WTC11 (cell line): Measurements from ENCODE around the gene CMKLR1. TPM values are rescaled to one million over a fixed set of nuclear protein-coding genes. Genes with fewer than 3 reads are reported as not detected.
A peak's percentile ranks its signal among the peaks of the same experiment; 100 is the strongest.

ENCODE experiments used
- ATAC-seq: fragments of 200-7000 bp; cut with Tn5 transposase; 2 replicates; pipeline ENCODE4 v1.10.0; 2021; ENCODE audit warnings: mild to moderate bottlenecking, moderate library complexity
- CTCF ChIA-PET: fragments of 300-600 bp; sonication (Branson Sonifier 250); formaldehyde crosslinking; loops from one replicate; lab custom pipeline; 2021; ENCODE audit warnings: antibody characterized with exemption; lab: Charles Lee
- POLR2A ChIA-PET: fragments of 350-600 bp; sonication (Branson Sonifier 250); formaldehyde crosslinking; loops from one replicate; lab custom pipeline; 2021; ENCODE audit warnings: antibody characterized with exemption; lab: Charles Lee
- DNase-seq: peaks from one replicate; pipeline ENCODE4 v3.0.0; 2021; ENCODE audit warnings: low spot score
- H3K27ac Mint-ChIP-seq: 2 replicates; pipeline ENCODE4 v1.8.0; 2021; ENCODE audit warnings: mixed read lengths
- H3K27me3 Mint-ChIP-seq: 2 replicates; pipeline ENCODE4 v1.8.0; 2021; ENCODE audit warnings: low read depth, mild to moderate bottlenecking, moderate library complexity, mixed read lengths
- H3K36me3 Mint-ChIP-seq: 2 replicates; pipeline ENCODE4 v1.8.0; 2021; ENCODE audit warnings: mixed read lengths
- H3K4me1 Mint-ChIP-seq: 2 replicates; pipeline ENCODE4 v1.8.0; 2022; ENCODE audit warnings: mixed read lengths
- H3K4me3 Mint-ChIP-seq: 2 replicates; pipeline ENCODE4 v1.8.0; 2021; ENCODE audit warnings: mild to moderate bottlenecking, moderate library complexity, mixed read lengths
- H3K9me3 Mint-ChIP-seq: 2 replicates; pipeline ENCODE4 v1.8.0; 2021; ENCODE audit warnings: mixed read lengths
- ESRRA ChIP-seq: sonication (generic); formaldehyde crosslinking; IDR thresholded peaks from 2 replicates; pipeline ENCODE4 v1.8.1; 2022; ENCODE audit warnings: mild to moderate bottlenecking, missing genetic modification reagents, borderline replicate concordance
- ETV6 ChIP-seq: sonication (generic); formaldehyde crosslinking; IDR thresholded peaks from 2 replicates; pipeline ENCODE4 v1.8.1; 2022; ENCODE audit warnings: mild to moderate bottlenecking, missing genetic modification reagents
- FOXJ3 ChIP-seq: sonication (generic); formaldehyde crosslinking; IDR thresholded peaks from 2 replicates; pipeline ENCODE4 v1.9.0; 2021; ENCODE audit warnings: missing genetic modification reagents, mild to moderate bottlenecking, borderline replicate concordance
- GABPB1 ChIP-seq: sonication (generic); formaldehyde crosslinking; IDR thresholded peaks from 2 replicates; pipeline ENCODE4 v1.8.1; 2023; ENCODE audit warnings: mild to moderate bottlenecking, missing genetic modification reagents
- JUN ChIP-seq: sonication (generic); formaldehyde crosslinking; IDR thresholded peaks from 2 replicates; pipeline ENCODE4 v1.8.0; 2023; ENCODE audit warnings: mild to moderate bottlenecking, missing genetic modification reagents
- NR3C1 ChIP-seq: sonication (generic); formaldehyde crosslinking; conservative IDR thresholded peaks from 2 replicates; pipeline ENCODE4 v1.8.1; 2023; ENCODE audit warnings: low read depth, mild to moderate bottlenecking, missing genetic modification reagents
- TCF7 ChIP-seq: sonication (generic); formaldehyde crosslinking; IDR thresholded peaks from 2 replicates; pipeline ENCODE4 v1.8.0; 2022; ENCODE audit warnings: mild to moderate bottlenecking, low read depth, missing genetic modification reagents, moderate library complexity
- TEAD4 ChIP-seq: sonication (generic); formaldehyde crosslinking; IDR thresholded peaks from 2 replicates; pipeline ENCODE4 v1.8.0; 2022; ENCODE audit warnings: mild to moderate bottlenecking, missing genetic modification reagents
- TP53 ChIP-seq: sonication (generic); formaldehyde crosslinking; IDR thresholded peaks from 2 replicates; pipeline ENCODE4 v1.8.1; 2023; ENCODE audit warnings: mild to moderate bottlenecking, missing genetic modification reagents
- ZNF317 ChIP-seq: sonication (generic); formaldehyde crosslinking; IDR thresholded peaks from 2 replicates; pipeline ENCODE4 v1.8.1; 2023; ENCODE audit warnings: low read depth, mild to moderate bottlenecking, moderate library complexity, missing genetic modification reagents, borderline replicate concordance
- ZNF423 ChIP-seq: fragments of 250-450 bp; sonication (Bioruptor Pico); IDR thresholded peaks from 2 replicates; pipeline ENCODE4 v2.1.2; 2022; ENCODE audit warnings: mild to moderate bottlenecking, moderate library complexity
- total RNA-seq: library from RNA; stranded (reverse); gene quantifications from 3 replicates; pipeline ENCODE4 v1.2.3, GENCODE V29; 2021
- TF ChIP-seq, protein P1 (sequence below): fragments of 250-450 bp; sonication (Bioruptor Pico); IDR thresholded peaks from 2 replicates; pipeline ENCODE4 v1.9.0; 2021; ENCODE audit warnings: mild to moderate bottlenecking
- TF ChIP-seq, protein P2 (sequence below): sonication (generic); formaldehyde crosslinking; IDR thresholded peaks from 2 replicates; pipeline ENCODE4 v1.8.1; 2023; ENCODE audit warnings: mild to moderate bottlenecking, missing genetic modification reagents
- TF ChIP-seq, protein P3 (sequence below): fragments of 250-450 bp; sonication (Bioruptor Pico); conservative IDR thresholded peaks from 2 replicates; pipeline ENCODE4 v1.9.0; 2021; ENCODE audit warnings: mild to moderate bottlenecking
- TF ChIP-seq, protein P4 (sequence below): sonication (generic); formaldehyde crosslinking; conservative IDR thresholded peaks from 2 replicates; pipeline ENCODE4 v1.8.1; 2022; ENCODE audit warnings: mild to moderate bottlenecking, missing genetic modification reagents
- TF ChIP-seq, protein P5 (sequence below): sonication (generic); formaldehyde crosslinking; IDR thresholded peaks from 2 replicates; pipeline ENCODE4 v1.8.0; 2022; ENCODE audit warnings: mild to moderate bottlenecking, missing genetic modification reagents
- TF ChIP-seq, protein P6 (sequence below): sonication (generic); formaldehyde crosslinking; IDR thresholded peaks from 2 replicates; pipeline ENCODE4 v1.8.1; 2022; ENCODE audit warnings: low read depth, mild to moderate bottlenecking, moderate library complexity, missing genetic modification reagents, borderline replicate concordance

CMKLR1 gene
- total RNA-seq, 1 experiment from 2014 or later = 1.6 TPM

DNA sequence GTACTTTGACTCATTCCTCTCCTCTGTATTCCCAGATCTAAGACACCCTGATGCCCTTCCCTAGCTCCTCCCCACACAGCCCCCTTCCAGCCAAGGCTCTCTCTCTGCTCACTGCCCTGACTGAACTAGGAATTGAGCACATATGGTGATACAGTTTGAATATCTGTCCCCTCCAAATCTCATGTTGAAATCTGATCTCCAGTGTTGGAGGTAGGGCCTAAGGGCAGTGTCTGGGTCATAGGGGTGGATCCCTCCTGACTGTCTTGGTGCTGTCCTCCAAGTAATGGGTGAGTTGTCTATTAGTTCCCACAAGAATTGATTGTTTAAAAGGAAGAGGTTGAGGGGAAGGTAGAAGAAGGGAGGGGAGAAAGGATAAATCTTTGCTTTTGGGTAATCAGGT lies 17.4 kb downstream of the CMKLR1 start (continued):
- TF ChIP-seq, protein P1, sequence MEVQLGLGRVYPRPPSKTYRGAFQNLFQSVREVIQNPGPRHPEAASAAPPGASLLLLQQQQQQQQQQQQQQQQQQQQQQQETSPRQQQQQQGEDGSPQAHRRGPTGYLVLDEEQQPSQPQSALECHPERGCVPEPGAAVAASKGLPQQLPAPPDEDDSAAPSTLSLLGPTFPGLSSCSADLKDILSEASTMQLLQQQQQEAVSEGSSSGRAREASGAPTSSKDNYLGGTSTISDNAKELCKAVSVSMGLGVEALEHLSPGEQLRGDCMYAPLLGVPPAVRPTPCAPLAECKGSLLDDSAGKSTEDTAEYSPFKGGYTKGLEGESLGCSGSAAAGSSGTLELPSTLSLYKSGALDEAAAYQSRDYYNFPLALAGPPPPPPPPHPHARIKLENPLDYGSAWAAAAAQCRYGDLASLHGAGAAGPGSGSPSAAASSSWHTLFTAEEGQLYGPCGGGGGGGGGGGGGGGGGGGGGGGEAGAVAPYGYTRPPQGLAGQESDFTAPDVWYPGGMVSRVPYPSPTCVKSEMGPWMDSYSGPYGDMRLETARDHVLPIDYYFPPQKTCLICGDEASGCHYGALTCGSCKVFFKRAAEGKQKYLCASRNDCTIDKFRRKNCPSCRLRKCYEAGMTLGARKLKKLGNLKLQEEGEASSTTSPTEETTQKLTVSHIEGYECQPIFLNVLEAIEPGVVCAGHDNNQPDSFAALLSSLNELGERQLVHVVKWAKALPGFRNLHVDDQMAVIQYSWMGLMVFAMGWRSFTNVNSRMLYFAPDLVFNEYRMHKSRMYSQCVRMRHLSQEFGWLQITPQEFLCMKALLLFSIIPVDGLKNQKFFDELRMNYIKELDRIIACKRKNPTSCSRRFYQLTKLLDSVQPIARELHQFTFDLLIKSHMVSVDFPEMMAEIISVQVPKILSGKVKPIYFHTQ (CRISPR knock-in tag) = no peak
- TF ChIP-seq TEAD4 (CRISPR knock-in tag) (no peak), ZNF317 (CRISPR knock-in tag) (no peak)

DNA sequence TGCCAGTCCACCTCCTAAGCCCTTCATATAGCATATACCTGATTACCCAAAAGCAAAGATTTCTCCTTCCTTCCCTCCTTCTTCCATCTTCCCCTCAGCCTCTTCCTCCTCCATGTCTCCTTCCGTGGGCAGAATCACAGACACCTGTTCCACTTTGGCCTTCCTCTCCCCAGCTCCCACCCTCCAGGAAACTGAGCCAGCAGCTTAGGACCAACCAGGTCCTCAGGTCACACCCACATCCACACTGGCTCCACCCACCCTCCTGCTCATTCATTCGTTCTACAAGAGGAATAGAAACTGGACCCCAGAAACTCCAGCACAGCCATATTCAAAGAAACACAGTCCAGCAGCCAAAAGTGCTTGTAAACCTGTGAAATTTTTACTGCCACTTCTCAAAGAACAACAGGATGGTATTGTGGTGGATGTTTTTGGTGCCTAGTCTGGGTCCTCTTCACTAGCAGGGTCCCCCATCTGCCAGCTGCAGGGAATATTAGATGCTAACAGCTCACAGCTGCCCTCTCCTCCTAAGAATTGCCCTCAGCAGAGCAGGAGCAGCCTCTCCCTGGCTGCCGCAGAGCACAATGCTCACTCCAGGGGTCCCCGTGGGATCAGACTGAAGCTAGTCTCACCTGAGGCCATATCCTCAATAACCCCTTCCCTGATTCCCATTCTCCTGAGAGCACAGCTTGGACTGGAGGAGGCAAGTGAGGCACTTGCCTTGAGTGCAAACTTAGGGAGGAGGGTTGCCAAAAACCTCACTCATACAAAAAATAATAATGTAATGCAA lies 18.4 kb downstream of the CMKLR1 start:
- H3K27me3 Mint-ChIP-seq = no peaks in the 10 kb centered on the region
- peaks cover 47% of the 10 kb centered on the region for H3K4me1 Mint-ChIP-seq
- H3K36me3 Mint-ChIP-seq = no peaks in the 10 kb centered on the region
- ChIA-PET POLR2A (no interaction called here), CTCF (interaction anchor here (0.6 to 1.5 kb wide), 6 partner anchors 19 to 258 kb away, joined by 3 read pairs; no protein-coding TSS in a partner anchor)
- TF ChIP-seq, protein P2, sequence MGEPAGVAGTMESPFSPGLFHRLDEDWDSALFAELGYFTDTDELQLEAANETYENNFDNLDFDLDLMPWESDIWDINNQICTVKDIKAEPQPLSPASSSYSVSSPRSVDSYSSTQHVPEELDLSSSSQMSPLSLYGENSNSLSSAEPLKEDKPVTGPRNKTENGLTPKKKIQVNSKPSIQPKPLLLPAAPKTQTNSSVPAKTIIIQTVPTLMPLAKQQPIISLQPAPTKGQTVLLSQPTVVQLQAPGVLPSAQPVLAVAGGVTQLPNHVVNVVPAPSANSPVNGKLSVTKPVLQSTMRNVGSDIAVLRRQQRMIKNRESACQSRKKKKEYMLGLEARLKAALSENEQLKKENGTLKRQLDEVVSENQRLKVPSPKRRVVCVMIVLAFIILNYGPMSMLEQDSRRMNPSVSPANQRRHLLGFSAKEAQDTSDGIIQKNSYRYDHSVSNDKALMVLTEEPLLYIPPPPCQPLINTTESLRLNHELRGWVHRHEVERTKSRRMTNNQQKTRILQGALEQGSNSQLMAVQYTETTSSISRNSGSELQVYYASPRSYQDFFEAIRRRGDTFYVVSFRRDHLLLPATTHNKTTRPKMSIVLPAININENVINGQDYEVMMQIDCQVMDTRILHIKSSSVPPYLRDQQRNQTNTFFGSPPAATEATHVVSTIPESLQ (CRISPR knock-in tag) = no peak
- TF ChIP-seq GABPB1 (CRISPR knock-in tag) (no peak), ZNF423 (CRISPR knock-in tag) (0 out of 2 replicates have a peak, but pooled peaks have one; percentile 15)
- DNase-seq (peak; percentile 28), ATAC-seq (peak; percentile 17)
- peak overlapping the region; percentile 56; the same call in 1 of the 2 replicates for H3K27ac Mint-ChIP-seq
- peak overlapping the region; percentile 14; the same call in 1 of the 2 replicates for H3K4me3 Mint-ChIP-seq
- peaks cover 6% of the 10 kb centered on the region for H3K9me3 Mint-ChIP-seq

DNA sequence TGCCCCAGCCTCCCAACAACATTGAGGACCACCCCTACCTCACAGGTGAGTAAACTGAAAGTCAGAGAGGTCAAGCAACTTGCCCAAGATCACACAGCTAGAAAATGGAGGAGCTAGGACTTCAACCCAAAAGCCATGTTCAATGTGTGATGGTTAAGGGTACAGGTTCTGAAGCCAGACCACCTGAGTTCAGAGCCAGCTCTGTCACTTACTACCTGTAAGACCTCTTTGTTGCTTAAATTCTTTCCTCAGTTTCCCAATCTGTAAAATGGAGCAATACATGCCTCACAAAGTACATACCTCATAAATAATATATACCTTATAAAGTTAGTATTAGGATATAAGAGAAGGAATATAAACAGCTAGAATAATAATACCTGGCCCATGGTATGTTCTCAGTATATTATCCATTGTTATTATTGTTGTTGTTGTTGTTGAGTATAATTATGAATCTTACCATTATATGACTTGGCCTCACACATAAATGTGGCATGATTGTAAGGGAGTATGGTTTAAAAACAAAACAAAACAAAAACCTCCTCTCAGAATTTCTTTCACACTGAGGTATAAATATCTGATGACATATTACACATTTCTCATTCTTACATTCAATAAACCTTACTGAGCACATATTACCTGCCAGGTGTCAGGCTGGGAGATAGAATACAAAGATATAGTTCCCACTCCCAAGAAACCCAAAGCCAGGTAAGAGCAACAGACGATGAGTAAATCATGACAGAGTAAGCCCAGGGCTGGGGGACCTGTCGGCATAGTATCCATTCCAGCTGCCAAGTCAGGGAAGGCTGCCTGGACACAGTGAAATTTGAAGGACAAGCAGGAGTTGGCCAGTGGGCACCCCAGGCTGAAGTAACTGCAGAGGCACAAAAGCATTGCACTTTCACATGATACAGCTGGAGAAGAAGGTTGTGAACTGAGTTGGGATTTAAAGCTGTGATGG lies 19.6 kb downstream of the CMKLR1 start:
- H3K27me3 Mint-ChIP-seq = no peaks in the 10 kb centered on the region

More for the DNA sequence above, 19.6 kb downstream of the CMKLR1 start:
- CTCF ChIA-PET = interaction anchor here (0.7 to 1.0 kb wide), 4 partner anchors 20 to 257 kb away, joined by 3 read pairs; no protein-coding TSS in a partner anchor
- H3K9me3 Mint-ChIP-seq = peaks cover 6% of the 10 kb centered on the region
- no peak for ATAC-seq
- H3K27ac Mint-ChIP-seq = peak overlapping the region; percentile 46; the same call in 1 of the 2 replicates
- H3K4me3 Mint-ChIP-seq = no peak overlapping the region
- TF ChIP-seq NR3C1 (CRISPR knock-in tag) (no peak), ETV6 (CRISPR knock-in tag) (no peak), TCF7 (no peak), ESRRA (CRISPR knock-in tag) (no peak), TP53 (CRISPR knock-in tag) (no peak), JUN (CRISPR knock-in tag) (no peak), FOXJ3 (CRISPR knock-in tag) (no peak)
- TF ChIP-seq, protein P3, sequence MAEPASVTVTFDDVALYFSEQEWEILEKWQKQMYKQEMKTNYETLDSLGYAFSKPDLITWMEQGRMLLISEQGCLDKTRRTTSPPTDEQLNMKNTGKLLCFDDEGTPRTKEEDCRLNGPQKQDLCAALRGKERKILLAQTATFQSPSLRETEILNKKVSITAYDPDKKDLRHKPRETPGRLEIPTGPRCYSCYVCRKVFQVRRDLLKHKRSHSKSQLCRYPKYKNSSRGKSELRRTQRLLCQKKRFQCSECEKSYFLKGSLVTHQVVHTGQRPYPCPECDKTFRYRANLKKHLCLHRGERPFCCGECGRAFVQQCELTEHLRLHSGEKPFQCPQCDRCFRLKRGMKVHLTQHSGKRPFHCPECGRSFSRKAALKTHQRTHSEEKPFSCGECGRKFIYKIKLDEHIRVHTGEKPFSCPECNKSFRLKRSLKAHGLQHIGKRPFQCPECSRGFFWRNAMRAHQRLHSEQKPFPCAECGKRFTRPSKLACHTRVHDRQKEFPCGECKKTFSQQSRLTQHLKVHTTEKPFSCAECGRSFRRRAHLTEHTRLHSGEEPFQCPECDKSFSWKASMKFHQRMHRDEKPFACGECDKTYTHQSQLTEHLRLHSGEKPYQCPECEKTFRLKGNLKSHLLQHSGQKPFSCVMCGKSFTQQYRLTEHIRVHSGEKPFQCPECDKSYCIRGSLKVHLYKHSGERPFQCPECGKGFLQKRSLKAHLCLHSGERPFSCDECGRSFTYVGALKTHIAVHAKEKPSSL = no peak
- TF ChIP-seq, protein P4, sequence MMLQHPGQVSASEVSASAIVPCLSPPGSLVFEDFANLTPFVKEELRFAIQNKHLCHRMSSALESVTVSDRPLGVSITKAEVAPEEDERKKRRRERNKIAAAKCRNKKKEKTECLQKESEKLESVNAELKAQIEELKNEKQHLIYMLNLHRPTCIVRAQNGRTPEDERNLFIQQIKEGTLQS (CRISPR knock-in tag) = no peak
- TF ChIP-seq, protein P5, sequence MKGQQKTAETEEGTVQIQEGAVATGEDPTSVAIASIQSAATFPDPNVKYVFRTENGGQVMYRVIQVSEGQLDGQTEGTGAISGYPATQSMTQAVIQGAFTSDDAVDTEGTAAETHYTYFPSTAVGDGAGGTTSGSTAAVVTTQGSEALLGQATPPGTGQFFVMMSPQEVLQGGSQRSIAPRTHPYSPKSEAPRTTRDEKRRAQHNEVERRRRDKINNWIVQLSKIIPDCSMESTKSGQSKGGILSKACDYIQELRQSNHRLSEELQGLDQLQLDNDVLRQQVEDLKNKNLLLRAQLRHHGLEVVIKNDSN (CRISPR knock-in tag) = no peak
- TF ChIP-seq, protein P6, sequence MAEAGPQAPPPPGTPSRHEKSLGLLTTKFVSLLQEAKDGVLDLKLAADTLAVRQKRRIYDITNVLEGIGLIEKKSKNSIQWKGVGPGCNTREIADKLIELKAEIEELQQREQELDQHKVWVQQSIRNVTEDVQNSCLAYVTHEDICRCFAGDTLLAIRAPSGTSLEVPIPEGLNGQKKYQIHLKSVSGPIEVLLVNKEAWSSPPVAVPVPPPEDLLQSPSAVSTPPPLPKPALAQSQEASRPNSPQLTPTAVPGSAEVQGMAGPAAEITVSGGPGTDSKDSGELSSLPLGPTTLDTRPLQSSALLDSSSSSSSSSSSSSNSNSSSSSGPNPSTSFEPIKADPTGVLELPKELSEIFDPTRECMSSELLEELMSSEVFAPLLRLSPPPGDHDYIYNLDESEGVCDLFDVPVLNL (CRISPR knock-in tag) = no peak
- TF ChIP-seq, all 79 proteins: peak for 0
- DNase-seq = no peak
- POLR2A ChIA-PET = no interaction called here
- Mint-ChIP-seq H3K4me1 (peaks cover 55% of the 10 kb centered on the region), H3K36me3 (no peaks in the 10 kb centered on the region)
